AG09319 (cell line): Measurements from ENCODE around the gene PI4KA.

Experiments used
- DNase-seq: peaks from one replicate; pipeline ENCODE4 v3.0.0-alpha.2; 2010; ENCODE audit warnings: low read depth; ENCODE audit errors: extremely low read depth
- CTCF ChIP-seq: IDR thresholded peaks from 2 replicates; pipeline ENCODE4 v1.5.1; 2011; ENCODE audit warnings: low read depth, mild to moderate bottlenecking, inconsistent platforms, low read length, moderate library complexity

PI4KA gene

GRCh38 chr22:20745119-20745518 is 113.5 kb downstream of the PI4KA start:
- no peak for DNase-seq
- TF ChIP-seq CTCF, result no peak

GRCh38 chr22:20744456-20744855 is 114.2 kb downstream of the PI4KA start:
- no peak for TF ChIP-seq CTCF
- no peak for DNase-seq

- no peak for TF ChIP-seq CTCF
Measured at GRCh38 chr22:20742764-20743163, 115.8 kb downstream of the PI4KA start.

GRCh38 chr22:20741634-20742581 is 116.7 kb downstream of the PI4KA start:
- DNase-seq, result no peak
- TF ChIP-seq CTCF, result peak; percentile 56

More at GRCh38 chr22:20742764-20743163, 115.8 kb downstream of the PI4KA start:
- DNase-seq, result no peak

- no peak for TF ChIP-seq CTCF
- no peak for DNase-seq
Measured at GRCh38 chr22:20741008-20741633, 117.5 kb downstream of the PI4KA start.

- no peak for TF ChIP-seq CTCF
- no peak for DNase-seq
Measured at GRCh38 chr22:20740222-20740951, 118.2 kb downstream of the PI4KA start.
